SK-N-MC (cell line): ENCODE results near the gene CDH12.

Experiments used
- EZH2 ChIP-seq: fragments of 200-600 bp; sonication (generic); IDR thresholded peaks from one replicate; pipeline ENCODE4 v1.6.1; 2017; ENCODE audit warnings: antibody characterized with exemption
- FOXP2 ChIP-seq: optimal IDR thresholded peaks from 2 replicates; pipeline ENCODE3; 2011; ENCODE audit warnings: mild to moderate bottlenecking, moderate library complexity; ENCODE audit not compliant: insufficient read depth; ENCODE audit errors: extremely low read length, control extremely low read depth
- POLR2AphosphoS5 ChIP-seq: IDR thresholded peaks from 2 replicates; pipeline ENCODE4 v1.6.1; 2012; ENCODE audit warnings: mild to moderate bottlenecking, low read depth, low read length, borderline replicate concordance

- no peak for TF ChIP-seq POLR2AphosphoS5
- TF ChIP-seq EZH2: no peak
- no peak for TF ChIP-seq FOXP2
Observed at GRCh38 chr5:21817668-21818369, 1035.3 kb downstream of the CDH12 start.
